Tibial nerve (tissue), 3 donors: ENCODE measurements around the gene COIL.

Experiments used
- POLR2A ChIP-seq, 2 donors: fragments of 450-650 bp; IDR thresholded peaks; one replicate each; pipeline ENCODE4 v1.6.1; 2017; ENCODE audit warnings: antibody characterized with exemption in 2 of 2, mild to moderate bottlenecking in 2 of 2, moderate library complexity in 2 of 2
- TF ChIP-seq, protein P1 (sequence below), 5 experiments: fragments of 200-600 bp in 3 of 5; fragments of 450-650 bp in 2 of 5; sonication (generic) in 3 of 5; IDR thresholded peaks; one replicate each; pipeline ENCODE4 v1.5.1; 2016 to 2019; ENCODE audit warnings: antibody characterized with exemption in 5 of 5, mild to moderate bottlenecking in 3 of 5, moderate library complexity in 2 of 5

DNA sequence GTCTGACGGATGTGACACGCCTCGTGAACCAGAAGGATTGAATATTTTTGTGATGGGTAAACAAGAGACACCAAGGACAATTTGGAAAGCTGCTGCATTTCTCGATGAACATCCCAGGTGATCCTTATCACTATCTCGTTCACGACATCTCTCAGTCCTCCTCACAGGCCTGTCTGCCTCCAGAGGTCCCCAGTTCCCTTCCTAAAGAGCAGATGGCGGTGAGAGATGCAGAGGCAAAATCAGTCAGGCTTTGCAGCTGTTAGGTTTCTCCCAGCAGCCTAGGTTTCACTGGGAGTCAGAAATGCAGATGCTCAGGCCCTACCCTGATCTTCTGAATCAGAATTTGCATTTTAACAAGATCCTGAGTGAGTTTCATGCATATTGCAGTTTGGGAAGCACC is 40.7 kb upstream of the COIL start:
- TF ChIP-seq POLR2A (IDR thresholded peaks at IDR 0.05), result no peak
- TF ChIP-seq, protein P1, sequence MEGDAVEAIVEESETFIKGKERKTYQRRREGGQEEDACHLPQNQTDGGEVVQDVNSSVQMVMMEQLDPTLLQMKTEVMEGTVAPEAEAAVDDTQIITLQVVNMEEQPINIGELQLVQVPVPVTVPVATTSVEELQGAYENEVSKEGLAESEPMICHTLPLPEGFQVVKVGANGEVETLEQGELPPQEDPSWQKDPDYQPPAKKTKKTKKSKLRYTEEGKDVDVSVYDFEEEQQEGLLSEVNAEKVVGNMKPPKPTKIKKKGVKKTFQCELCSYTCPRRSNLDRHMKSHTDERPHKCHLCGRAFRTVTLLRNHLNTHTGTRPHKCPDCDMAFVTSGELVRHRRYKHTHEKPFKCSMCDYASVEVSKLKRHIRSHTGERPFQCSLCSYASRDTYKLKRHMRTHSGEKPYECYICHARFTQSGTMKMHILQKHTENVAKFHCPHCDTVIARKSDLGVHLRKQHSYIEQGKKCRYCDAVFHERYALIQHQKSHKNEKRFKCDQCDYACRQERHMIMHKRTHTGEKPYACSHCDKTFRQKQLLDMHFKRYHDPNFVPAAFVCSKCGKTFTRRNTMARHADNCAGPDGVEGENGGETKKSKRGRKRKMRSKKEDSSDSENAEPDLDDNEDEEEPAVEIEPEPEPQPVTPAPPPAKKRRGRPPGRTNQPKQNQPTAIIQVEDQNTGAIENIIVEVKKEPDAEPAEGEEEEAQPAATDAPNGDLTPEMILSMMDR (IDR thresholded peaks at IDR 0.05), result no peak
